Neural cell (in vitro differentiated cells): ENCODE measurements around the gene EXOC6B. TPM values are rescaled to one million over a fixed set of nuclear protein-coding genes. Genes with fewer than 3 reads are reported as not detected.

ENCODE experiments used
- H2AFZ ChIP-seq: fragments of 200-600, 300-800 bp; sonication (generic), shearing (Covaris generic); 2 replicates; pipeline ENCODE4 v1.6.0; 2014; ENCODE audit warnings: low read depth, mild to moderate bottlenecking, antibody characterized with exemption, low read length, moderate library complexity
- H3F3A ChIP-seq: fragments of 200-600 bp; shearing (Covaris generic); 2 replicates; pipeline ENCODE4 v1.6.1; 2016; ENCODE audit warnings: mild to moderate bottlenecking, moderate library complexity, mixed read lengths, antibody characterized with exemption, low read length; ENCODE audit not compliant: insufficient read depth, poor library complexity, severe bottlenecking
- H3K27ac ChIP-seq: fragments of 200-600, 300-800 bp; sonication (generic), shearing (Covaris generic); 2 replicates; pipeline ENCODE4 v1.5.1; 2014; ENCODE audit warnings: mild to moderate bottlenecking, low read length, moderate library complexity
- H3K27me3 ChIP-seq: fragments of 300-800, 200-600 bp; sonication (generic), shearing (Covaris generic); 2 replicates; pipeline ENCODE4 v1.6.0; 2014; ENCODE audit warnings: mild to moderate bottlenecking, low read depth, low read length, moderate library complexity; ENCODE audit not compliant: insufficient read depth
- H3K36me3 ChIP-seq: fragments of 300-800, 200-600 bp; sonication (generic), shearing (Covaris generic); 2 replicates; pipeline ENCODE4 v1.5.1; 2014; ENCODE audit warnings: mild to moderate bottlenecking, antibody characterized with exemption, low read length, moderate library complexity; ENCODE audit not compliant: insufficient read depth
- H3K4me2 ChIP-seq: fragments of 300-800, 200-600 bp; sonication (generic), shearing (Covaris generic); 2 replicates; pipeline ENCODE4 v1.6.0; 2014; ENCODE audit warnings: mild to moderate bottlenecking, low read length
- H3K4me3 ChIP-seq: fragments of 300-800, 200-600 bp; sonication (generic), shearing (Covaris generic); 2 replicates; pipeline ENCODE4 v1.5.1; 2014; ENCODE audit warnings: mild to moderate bottlenecking, low read length, moderate library complexity
- H3K79me2 ChIP-seq: fragments of 200-600 bp; shearing (Covaris generic); replicated peaks from 2 replicates; pipeline ENCODE4 v1.6.0; 2014; ENCODE audit warnings: mild to moderate bottlenecking, low read length, moderate library complexity; ENCODE audit not compliant: insufficient read depth
- H3K9ac ChIP-seq: fragments of 300-800, 200-600 bp; sonication (generic), shearing (Covaris generic); 2 replicates; pipeline ENCODE4 v1.6.1; 2016; ENCODE audit warnings: mild to moderate bottlenecking, low read length, mixed read lengths
- H3K9me2 ChIP-seq: fragments of 200-600 bp; shearing (Covaris generic); 2 replicates; pipeline ENCODE4 v1.6.1; 2016; ENCODE audit warnings: mild to moderate bottlenecking, low read length, mixed read lengths; ENCODE audit not compliant: insufficient read depth
- H3K9me3 ChIP-seq: fragments of 200-600, 300-800 bp; sonication (generic), shearing (Covaris generic); 2 replicates; pipeline ENCODE4 v1.6.1; 2016; ENCODE audit warnings: mild to moderate bottlenecking, mixed run types, low read length, moderate library complexity, mixed read lengths
- H4K20me1 ChIP-seq: fragments of 200-600 bp; shearing (Covaris generic); 2 replicates; pipeline ENCODE4 v1.6.1; 2016; ENCODE audit warnings: mild to moderate bottlenecking, mixed run types; ENCODE audit not compliant: insufficient read depth
- EP300 ChIP-seq: fragments of 450-650 bp; conservative IDR thresholded peaks from 2 replicates; pipeline ENCODE4 v1.6.1; 2014; ENCODE audit warnings: antibody characterized with exemption, mild to moderate bottlenecking, moderate library complexity; ENCODE audit not compliant: poor library complexity, severe bottlenecking
- MXI1 ChIP-seq: fragments of 450-650 bp; conservative IDR thresholded peaks from 2 replicates; pipeline ENCODE4 v1.6.1; 2014; ENCODE audit warnings: antibody characterized with exemption, mild to moderate bottlenecking; ENCODE audit not compliant: poor library complexity, severe bottlenecking
- POLR2AphosphoS5 ChIP-seq: IDR thresholded peaks from 2 replicates; pipeline ENCODE4 v1.6.1; 2012
- RAD21 ChIP-seq: fragments of 450-650 bp; conservative IDR thresholded peaks from 2 replicates; pipeline ENCODE4 v1.6.1; 2014; ENCODE audit warnings: antibody characterized with exemption, mild to moderate bottlenecking, moderate library complexity
- REST ChIP-seq: IDR thresholded peaks from 2 replicates; pipeline ENCODE4 v1.6.1; 2012; ENCODE audit warnings: borderline replicate concordance
- SMC3 ChIP-seq: fragments of 450-650 bp; conservative IDR thresholded peaks from 2 replicates; pipeline ENCODE4 v1.6.1; 2014; ENCODE audit warnings: antibody characterized with exemption, mild to moderate bottlenecking, moderate library complexity; ENCODE audit not compliant: poor library complexity
- TAF1 ChIP-seq: IDR thresholded peaks from 2 replicates; pipeline ENCODE4 v1.6.1; 2012; ENCODE audit warnings: low read depth
- polyA plus RNA-seq: library from polyadenylated mRNA; depleted of rRNA; stranded (reverse); fragments of >200 nt; gene quantifications from 2 replicates; pipeline ENCODE4 v1.2.3, GENCODE V29; 2014
- TF ChIP-seq, protein P1 (sequence below): fragments of 450-650 bp; IDR thresholded peaks from 2 replicates; pipeline ENCODE4 v1.5.1; 2014; ENCODE audit warnings: antibody characterized with exemption, mild to moderate bottlenecking, moderate library complexity; ENCODE audit not compliant: poor library complexity, severe bottlenecking

The EXOC6B gene
- polyA plus RNA-seq, 1 donor from 2014 or later, result 23.4 TPM

GRCh38 chr2:72806280-72806945, 19.4 kb downstream of the EXOC6B start:
- no peak overlapping the region for H3K27ac ChIP-seq
- no peaks in the 10 kb centered on the region for H4K20me1 ChIP-seq
- H3K79me2 ChIP-seq, result peaks cover 31% of the 10 kb centered on the region

GRCh38 chr2:72803626-72804320, 22.1 kb downstream of the EXOC6B start:
- no peaks in the 10 kb centered on the region for H3K36me3 ChIP-seq
- H3F3A ChIP-seq, result no peaks in the 10 kb centered on the region
- no peaks in the 10 kb centered on the region for H4K20me1 ChIP-seq
- H3K79me2 ChIP-seq, result peaks cover 9% of the 10 kb centered on the region
- no peak overlapping the region for H3K9ac ChIP-seq
- no peak overlapping the region for H3K4me2 ChIP-seq
- H2AFZ ChIP-seq, result no peak overlapping the region
- no peaks in the 10 kb centered on the region for H3K27me3 ChIP-seq
- H3K4me3 ChIP-seq, result no peak overlapping the region
- no peaks in the 10 kb centered on the region for H3K9me3 ChIP-seq
- H3K27ac ChIP-seq, result no peak overlapping the region
- H3K9me2 ChIP-seq, result no peaks in the 10 kb centered on the region
- TF ChIP-seq SMC3 (no peak), REST (no peak), RAD21 (no peak), POLR2AphosphoS5 (no peak), MXI1 (no peak), TAF1 (no peak)
- TF ChIP-seq, protein P1, sequence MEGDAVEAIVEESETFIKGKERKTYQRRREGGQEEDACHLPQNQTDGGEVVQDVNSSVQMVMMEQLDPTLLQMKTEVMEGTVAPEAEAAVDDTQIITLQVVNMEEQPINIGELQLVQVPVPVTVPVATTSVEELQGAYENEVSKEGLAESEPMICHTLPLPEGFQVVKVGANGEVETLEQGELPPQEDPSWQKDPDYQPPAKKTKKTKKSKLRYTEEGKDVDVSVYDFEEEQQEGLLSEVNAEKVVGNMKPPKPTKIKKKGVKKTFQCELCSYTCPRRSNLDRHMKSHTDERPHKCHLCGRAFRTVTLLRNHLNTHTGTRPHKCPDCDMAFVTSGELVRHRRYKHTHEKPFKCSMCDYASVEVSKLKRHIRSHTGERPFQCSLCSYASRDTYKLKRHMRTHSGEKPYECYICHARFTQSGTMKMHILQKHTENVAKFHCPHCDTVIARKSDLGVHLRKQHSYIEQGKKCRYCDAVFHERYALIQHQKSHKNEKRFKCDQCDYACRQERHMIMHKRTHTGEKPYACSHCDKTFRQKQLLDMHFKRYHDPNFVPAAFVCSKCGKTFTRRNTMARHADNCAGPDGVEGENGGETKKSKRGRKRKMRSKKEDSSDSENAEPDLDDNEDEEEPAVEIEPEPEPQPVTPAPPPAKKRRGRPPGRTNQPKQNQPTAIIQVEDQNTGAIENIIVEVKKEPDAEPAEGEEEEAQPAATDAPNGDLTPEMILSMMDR, result no peak

More at GRCh38 chr2:72806280-72806945, 19.4 kb downstream of the EXOC6B start:
- Histone ChIP-seq H2AFZ (no peak overlapping the region), H3K4me3 (no peak overlapping the region), H3K4me2 (no peak overlapping the region), H3K36me3 (no peaks in the 10 kb centered on the region), H3K9ac (no peak overlapping the region), H3K9me2 (no peaks in the 10 kb centered on the region), H3F3A (no peaks in the 10 kb centered on the region), H3K27me3 (no peaks in the 10 kb centered on the region), H3K9me3 (no peaks in the 10 kb centered on the region)
- TF ChIP-seq TAF1 (no peak), MXI1 (no peak), REST (no peak), EP300 (no peak), RAD21 (no peak), SMC3 (no peak)
- TF ChIP-seq, protein P1, result no peak
